Measurements from ENCODE around the gene SLITRK1.
A peak's percentile ranks its signal among the peaks of the same experiment; 100 is the strongest.

Gene SLITRK1

GRCh38 chr13:83881917-83882605 is at the start of gene SLITRK1:
SLITRK1 (minus strand) TSS chr13:83882474; CDS start chr13:83881507, 967 bp downstream.
- no peak for DNase-seq (ENCODE audit: low read depth)

GRCh38 chr13:83929157-83929556 is 46.9 kb upstream of the SLITRK1 start:
- no peak for DNase-seq (ENCODE audit: low read depth)

- DNase-seq (ENCODE audit: low read depth): no peak
Measured at GRCh38 chr13:83919775-83920174, 37.5 kb upstream of the SLITRK1 start.

GRCh38 chr13:83914368-83914767 is 32.1 kb upstream of the SLITRK1 start:
- no peak for DNase-seq (ENCODE audit: low read depth)

- DNase-seq (ENCODE audit: low read depth): no peak
Measured at GRCh38 chr13:83907196-83907989, 25.1 kb upstream of the SLITRK1 start.

GRCh38 chr13:83906240-83906820 is 24.1 kb upstream of the SLITRK1 start:
- no peak for DNase-seq (ENCODE audit: low read depth)

GRCh38 chr13:83905641-83906040 is 23.4 kb upstream of the SLITRK1 start:
- DNase-seq (ENCODE audit: low read depth): no peak

GRCh38 chr13:83895994-83896580 is 13.8 kb upstream of the SLITRK1 start:
- peak; percentile 43 for DNase-seq (ENCODE audit: low read depth)

- no peak for DNase-seq (ENCODE audit: low read depth)
Measured at GRCh38 chr13:83890358-83890757, 8.1 kb upstream of the SLITRK1 start.

GRCh38 chr13:83884141-83884540 is 1.9 kb upstream of the SLITRK1 start:
- DNase-seq (ENCODE audit: low read depth): no peak

GRCh38 chr13:83883061-83883523 is 818 bp upstream of the SLITRK1 start:
- no peak for DNase-seq (ENCODE audit: low read depth)

- no peak for DNase-seq (ENCODE audit: low read depth)
Measured at GRCh38 chr13:83882606-83882959, 309 bp upstream of the SLITRK1 start.

- no peak for DNase-seq (ENCODE audit: low read depth)
Measured at GRCh38 chr13:83881140-83881684, 1.1 kb downstream of the SLITRK1 start.

GRCh38 chr13:83880275-83881139 is 1.8 kb downstream of the SLITRK1 start:
- no peak for DNase-seq (ENCODE audit: low read depth)

GRCh38 chr13:83879431-83880171 is 2.7 kb downstream of the SLITRK1 start:
- DNase-seq (ENCODE audit: low read depth): no peak

- DNase-seq (ENCODE audit: low read depth): no peak
Measured at GRCh38 chr13:83878691-83879430, 3.4 kb downstream of the SLITRK1 start.

- DNase-seq (ENCODE audit: low read depth): no peak
Measured at GRCh38 chr13:83877651-83878355, 4.5 kb downstream of the SLITRK1 start.

- no peak for DNase-seq (ENCODE audit: low read depth)
Measured at GRCh38 chr13:83876546-83876945, 5.7 kb downstream of the SLITRK1 start.

GRCh38 chr13:83867708-83868107 is 14.6 kb downstream of the SLITRK1 start:
- no peak for DNase-seq (ENCODE audit: low read depth)

Measured in HS-27A (cell line).